Activated CD8-positive, alpha-beta memory T cell treated with anti-CD3 and anti-CD28 coated beads for 4 hours (primary cell): ENCODE data around the gene HIBADH.
"Not testable (repeated sequence)": the region's sequence is repeated elsewhere in the genome, so short reads cannot be mapped to it uniquely, and the experiment has no call there.

Experiments
- DNase-seq, 2 donors: peaks; one replicate each; pipeline ENCODE4 v3.0.0-alpha.2; 2020; ENCODE audit warnings: low read depth in 2 of 2

Gene HIBADH

DNA sequence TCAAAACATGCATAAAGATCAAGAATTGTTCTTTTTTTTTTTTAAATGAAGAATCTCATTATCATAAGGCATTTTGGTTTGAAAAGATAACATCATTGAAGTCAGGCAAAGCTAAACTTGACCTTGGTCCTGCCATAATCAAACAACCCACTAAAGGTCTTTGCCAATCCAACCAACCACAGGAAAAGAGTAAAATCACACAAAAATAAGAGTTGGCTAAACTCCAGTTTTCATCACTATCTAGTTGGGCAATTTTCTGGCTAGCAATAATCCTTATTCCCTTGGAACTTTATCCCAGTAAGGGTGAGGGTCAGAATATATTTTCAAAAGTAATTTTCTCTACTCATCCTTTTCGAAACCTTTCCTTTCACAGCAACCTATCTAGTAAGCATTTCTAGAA, 62.4 kb downstream of the HIBADH start:
- no peak for DNase-seq

DNA sequence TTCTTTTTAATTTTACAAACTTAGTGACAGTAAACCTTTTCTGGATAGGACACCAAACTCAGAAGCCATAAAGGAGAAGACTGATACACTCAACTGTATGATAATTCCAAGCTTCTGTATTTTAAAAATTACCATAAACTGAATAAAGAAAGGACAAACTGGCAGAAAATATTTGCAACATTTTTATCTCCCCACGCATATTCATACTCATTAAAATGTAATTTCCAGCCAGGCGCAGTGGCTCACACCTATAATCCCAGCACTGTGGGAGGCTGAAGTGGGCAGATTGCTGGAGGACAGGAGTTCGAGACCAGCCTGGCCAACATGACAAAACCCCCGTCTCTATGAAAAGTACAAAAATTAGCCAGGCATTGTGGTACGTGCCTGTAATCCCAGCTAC, 67.7 kb downstream of the HIBADH start:
- DNase-seq, result no peak

DNA sequence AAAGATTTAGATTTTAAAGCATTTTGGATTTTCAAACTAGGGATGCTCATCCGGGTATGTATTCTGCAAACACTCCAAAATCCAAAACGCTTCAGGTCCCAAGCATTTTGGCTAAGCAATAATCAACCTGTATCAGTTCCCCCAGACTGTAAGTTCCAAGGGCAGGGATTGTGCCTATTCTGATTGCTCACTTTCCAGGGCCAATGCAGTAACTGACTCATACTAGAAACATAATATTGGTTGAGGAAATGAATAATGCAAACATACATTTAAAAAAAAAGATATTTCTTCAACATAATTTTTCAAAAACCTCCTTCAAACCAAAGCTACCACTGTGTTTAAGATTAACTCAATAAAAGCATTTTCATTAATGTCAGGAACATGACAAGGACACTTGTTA, 69.5 kb downstream of the HIBADH start:
- DNase-seq, result no peak

DNA sequence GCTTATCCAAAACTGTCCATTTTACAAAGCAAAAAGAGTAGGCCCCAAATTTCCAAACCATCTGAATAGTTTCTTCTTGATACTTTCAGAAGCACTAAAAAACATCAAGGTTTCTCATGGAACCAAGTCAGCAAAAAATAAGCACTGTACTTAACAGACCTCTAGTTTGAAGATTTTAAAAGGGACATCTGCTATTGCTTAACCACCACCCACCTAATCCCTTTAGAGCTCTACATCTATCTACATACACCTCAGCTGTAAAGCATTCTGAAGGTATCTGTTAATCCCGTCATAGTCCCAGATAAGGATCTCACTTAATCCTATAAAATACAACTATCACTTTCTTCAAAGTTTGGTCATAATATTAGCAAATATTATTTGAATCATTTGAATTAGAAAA, 72.3 kb downstream of the HIBADH start:
- DNase-seq, result no peak

DNA sequence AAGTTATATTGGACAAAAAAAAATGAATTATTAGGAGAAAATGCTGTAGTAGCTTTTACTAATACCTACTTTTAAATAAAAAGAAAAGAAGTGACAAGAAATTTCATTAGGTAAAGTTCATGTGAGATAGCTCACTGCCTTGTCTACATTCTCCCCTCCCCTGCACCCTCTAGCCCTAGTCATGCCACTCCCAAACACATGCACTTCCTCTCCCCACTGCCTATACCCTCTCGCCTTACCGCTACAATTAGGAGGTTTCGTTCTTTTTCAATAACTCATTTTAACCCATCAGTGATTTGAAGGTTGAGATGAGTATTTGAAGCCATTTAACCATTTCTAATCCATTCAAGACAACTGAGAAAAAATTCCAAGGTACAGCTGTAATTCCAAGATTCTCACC, 75.3 kb downstream of the HIBADH start:
- DNase-seq, result no peak

DNA sequence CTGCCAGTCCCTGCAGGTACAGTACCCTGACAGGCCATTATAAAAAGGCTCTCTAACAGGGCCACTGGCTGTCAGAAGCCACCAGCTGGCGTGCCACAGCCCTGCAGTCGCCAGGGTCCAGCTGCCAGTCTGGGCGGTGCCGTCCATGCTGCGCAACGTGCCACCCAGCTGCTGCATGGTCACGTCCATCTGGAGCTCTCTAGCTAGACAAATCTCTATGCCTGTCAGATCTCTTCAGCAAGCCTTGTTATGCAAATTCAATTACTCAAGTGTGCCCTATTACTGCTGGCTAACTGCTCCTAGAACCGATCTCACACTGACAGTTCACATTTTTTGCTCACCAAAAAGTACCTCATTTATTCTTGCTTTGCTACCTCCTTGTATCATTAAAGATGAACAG, 75.9 kb downstream of the HIBADH start:
- DNase-seq, result no peak

DNA sequence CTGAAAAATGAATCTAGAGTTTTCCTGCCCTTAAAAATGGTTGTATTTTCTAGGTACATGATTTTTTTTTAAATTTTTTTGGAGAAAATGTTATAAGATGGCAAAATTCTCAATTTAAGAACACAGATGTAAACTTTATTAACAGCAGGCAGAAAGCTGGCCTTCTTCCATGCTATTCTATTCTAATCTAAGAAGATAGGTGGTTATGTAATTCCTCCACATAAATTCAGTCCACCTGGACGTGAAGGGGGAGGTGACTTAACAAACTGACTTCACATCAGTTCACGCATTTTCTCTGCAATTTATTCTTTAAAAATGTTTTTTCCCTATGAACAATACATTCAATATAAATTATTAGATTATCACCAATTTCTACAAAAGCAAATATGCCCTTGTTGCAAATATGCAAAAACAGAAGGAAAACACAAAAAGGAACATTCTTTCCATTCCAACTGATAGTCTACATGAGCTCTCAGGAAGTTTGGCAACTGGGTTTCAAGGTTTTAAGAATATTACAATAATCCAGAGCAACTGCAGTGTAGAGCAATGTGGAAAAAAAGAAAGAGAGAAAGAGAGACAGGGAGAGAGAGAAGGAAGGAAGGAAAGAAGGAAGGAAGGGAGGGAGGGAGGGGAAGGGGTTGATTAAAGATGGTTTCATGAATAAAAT, 76.8 kb downstream of the HIBADH start:
- DNase-seq, result no peak

DNA sequence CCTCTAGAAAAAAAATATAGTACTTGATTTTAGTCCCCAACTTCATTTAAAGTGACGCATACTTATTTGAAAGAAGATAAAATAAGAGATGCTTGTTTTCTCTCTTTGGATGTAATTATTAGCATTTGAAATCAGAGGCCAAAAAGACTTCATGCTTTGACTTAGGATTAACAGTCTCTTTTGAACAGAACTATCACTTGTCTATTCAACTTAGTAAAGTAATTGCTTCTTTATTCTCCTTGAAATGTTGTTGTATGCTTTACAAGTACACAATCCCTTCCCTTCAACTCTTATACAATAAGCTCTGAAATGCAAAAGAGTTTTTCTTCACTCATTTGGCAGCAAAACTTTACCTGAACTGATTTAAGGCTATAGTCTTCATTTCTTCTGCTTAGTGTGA, 80.8 kb downstream of the HIBADH start:
- DNase-seq, result no peak

DNA sequence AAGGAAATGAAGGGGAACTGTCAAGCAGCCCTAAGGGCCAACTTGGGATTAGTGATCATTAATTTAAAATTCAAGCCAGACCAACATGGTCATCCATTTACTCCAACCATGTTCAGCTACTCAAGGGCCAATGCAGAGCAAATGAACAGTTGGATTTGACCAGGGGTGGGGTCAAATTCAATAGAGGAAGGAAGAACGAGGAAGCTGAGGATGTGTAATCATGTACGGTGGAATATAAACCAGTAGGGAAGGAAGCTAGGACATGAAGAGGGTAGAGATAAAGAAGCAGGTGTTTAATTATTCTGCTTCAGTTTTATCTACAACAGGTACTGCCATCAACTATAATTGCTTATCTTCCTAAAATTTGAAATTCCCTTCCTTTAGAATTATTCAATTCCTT, 81.6 kb downstream of the HIBADH start:
- no peak for DNase-seq

DNA sequence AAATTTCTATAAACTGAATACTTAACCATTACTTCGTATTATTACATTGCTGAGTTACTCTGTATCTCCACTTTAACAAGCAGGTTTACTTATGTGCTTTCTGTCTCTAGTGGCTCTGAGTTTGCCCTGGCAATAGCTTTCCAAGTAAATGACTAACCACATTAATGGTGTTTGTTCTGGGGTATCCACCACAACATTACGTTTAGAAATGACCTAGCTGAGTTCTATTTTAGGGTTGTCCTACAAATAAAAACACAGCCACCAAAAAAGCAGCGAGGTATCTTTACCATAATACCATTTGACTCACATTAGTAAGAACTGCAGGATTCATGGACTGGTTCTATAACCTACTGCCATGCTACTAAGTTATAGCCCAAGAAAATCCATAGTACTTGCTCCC, 83.1 kb downstream of the HIBADH start:
- no peak for DNase-seq

DNA sequence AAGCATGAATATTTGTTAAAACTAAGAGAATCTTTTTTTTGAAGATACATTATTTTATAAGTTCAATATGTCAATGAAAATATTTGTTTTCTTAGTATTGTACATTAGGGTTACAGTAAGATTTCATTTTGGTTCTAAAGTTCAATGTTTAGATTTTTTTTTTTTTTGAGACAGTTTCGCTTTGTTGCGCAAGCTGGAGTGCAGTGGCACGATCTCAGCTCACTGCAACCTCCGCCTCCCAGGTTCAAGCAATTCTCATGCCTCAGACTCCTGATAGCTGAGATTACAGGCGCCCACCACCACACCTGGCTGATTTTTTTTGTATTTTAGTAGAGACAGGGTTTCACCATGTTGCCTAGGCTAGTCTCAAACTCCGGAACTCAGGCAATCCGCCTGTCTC, 84.5 kb downstream of the HIBADH start:
- not testable (repeated sequence) for DNase-seq

DNA sequence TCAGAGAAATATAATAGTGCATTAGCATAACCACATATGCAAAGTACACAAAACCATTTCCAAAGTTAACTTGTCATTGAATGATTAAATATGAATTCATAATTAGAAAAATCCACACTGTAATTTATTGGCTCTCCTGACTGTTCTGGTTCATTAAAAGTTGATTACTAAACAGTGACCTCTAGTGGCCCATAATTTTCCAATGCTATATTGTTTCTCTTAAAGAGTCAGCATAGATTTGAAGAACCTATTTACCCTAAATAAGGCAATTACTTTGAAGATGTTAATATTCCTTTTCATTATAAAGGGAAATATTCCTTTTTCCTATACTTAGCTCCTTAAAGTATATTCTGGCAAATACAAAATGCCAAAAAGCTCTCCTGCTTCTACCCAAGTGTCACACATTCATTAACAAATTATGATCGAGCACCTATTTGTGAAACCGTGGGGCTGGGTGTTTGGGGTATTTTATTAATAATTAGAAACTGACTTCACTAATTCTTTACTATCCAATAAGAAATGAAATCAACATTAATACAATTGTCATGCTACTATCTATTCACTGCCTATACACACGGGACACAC, 86.2 kb downstream of the HIBADH start:
- DNase-seq, result no peak

DNA sequence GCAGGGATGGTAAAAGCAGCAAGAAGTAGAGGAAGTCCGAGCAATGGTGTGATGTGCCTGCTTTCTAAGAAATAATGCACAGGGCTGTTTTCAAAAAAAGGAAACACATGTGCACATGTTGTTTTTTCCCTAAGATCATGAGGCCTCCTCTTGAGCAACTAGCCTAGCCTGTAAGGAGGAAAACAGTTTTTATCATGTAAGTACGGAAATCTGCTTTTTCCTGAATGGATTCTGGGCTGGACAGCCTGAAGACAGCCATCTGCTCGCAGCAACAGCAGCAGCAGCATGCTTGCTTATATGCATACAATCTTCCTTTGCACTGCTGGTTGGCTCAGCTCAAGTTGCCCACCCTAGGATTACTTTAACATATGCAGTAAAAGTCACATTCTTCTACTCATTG, 87.1 kb downstream of the HIBADH start:
- DNase-seq, result no peak

DNA sequence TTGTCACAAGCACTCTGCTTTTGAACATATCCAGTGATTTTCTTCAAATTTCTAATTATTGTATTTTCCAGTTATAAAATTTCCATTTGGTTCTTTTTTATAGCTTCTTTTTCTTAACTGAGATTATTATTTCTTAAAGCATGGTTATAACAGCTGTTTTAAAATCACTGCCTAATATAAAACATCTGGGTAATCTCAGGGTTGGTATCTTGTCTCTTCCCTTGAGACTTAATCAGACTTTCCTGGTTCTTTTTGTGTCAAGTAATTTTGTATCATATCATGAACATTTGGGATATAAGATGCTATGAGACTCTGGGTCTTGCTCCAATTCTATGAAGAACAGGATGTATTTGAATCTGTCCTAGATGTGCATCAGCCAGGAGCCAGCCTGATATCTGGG, 93.6 kb downstream of the HIBADH start:
- DNase-seq, result no peak

DNA sequence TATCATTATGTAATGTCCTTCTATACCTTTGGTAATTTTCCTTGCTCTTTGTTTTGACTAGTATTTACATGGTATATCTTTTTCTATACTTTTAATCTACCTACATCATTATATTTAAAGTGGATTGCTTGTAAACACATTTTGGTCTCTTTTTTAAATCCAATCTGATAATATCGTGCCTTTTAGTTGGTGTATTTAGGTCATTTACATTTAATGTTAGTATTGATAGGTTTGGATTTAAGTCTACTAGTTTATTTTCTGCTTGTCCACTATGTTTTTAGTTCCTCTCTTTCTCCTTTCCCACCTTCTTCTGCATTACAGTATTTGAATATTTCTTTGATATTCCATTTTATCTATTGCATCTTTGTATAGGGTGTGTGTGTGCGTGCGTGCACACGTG, 95.4 kb downstream of the HIBADH start:
- DNase-seq, result no peak

DNA sequence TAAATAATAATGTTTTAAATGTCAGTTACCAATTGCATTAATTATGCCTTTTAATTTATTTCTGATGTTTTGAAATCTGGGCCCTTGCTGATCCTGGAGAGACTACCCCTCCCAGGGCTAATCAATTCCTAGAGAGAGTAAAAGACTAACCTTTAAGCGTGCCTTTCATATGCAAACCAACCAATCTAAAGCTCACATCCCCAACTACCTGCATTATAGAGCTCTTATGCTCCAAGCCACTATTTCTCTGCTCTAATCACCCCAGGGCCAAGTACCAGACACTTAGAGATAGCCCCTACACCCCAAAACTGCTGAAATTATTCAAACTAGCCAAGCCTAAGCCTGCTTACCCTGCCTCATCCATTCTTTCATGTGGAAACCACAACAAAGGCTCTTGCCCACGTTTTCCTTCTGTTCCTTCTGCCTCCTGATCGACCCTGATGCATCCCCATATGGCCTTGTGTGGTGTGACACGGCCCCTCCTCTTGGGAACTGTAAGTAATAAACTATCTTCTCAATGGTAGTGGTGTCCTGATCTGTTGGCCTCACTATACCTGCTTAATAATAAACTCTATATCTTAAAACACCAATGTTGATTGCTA, 97.7 kb downstream of the HIBADH start:
- DNase-seq, result no peak

DNA sequence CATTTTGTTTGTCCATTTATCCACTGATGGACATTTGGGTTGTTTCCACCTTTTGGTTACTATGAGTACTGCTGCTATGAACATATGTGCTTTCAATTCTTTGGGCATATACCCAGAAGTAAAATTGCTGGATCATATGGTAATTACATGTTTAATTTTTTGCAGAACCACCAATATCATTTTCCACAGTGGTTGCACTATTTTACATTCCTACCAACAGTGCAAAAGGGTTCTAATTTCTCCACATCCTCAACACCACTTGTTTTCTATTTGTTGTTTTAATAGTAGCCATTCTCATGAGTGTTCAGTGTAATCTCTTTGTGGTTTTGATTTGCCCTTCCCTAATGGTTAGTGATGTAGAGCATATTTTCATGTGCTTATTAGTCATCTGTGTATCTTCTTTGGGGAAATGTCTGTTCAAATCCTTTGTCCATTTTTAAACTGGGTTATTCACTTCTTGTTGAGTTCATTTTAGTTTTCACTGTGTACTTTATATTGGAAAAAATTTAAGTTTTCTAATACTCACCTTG, 101.9 kb downstream of the HIBADH start:
- DNase-seq, result no peak

DNA sequence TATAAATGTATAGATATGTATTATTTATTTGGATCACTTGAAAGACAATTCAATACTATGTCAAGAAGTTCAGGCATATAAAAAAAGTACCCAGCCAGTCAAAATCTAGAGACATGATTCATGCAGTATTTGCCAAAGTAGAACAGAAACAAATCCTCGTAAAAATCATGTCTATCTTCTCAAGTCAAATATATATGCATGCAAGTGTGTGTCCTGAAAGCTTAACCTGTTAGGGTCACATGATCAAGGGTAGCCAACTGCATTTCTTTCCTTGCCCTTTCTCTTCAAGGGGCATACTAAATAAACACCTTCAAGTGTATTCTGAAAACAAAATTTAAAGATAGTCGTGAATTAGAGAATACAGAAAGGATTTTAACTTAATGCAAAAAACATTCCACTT, 107.0 kb downstream of the HIBADH start:
- DNase-seq, result no peak

DNA sequence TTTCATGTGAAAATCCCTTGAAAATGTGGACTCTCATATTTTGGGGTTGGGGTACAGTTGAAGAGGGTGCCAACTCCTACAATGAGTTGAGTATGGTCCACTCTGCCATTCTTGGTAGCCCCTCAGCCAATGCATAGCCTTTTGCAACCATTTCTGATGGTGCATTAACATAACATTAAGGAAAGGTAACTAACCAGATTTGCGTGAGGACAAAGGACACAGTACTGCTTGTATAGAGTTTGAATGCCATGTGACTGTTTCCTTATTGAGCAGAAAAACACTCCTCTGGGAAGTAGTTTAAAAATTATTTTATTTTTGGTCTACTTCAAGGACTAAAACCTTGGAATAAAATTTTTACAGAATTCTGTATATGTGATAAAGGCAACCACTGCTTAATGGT, 107.9 kb downstream of the HIBADH start:
- DNase-seq, result no peak

DNA sequence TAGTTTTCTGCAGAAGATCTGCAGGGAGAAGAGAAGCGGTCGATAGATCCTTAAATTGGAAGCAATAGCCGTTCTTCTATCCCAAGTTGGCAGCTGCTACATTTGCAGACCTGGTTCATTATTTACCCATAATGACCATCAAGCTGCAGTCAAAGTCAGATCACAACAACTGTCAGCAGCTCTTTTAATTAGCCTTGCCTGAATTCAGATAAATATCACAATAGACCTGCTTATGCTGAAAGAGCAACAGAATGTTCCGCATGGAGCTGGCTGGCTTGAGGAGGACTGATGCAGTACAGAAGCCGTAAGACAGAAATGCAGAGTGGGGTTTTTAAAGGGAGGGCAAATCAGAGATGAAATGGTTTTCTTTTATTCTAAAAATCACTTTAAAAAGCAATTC, 109.4 kb downstream of the HIBADH start:
- no peak for DNase-seq

DNA sequence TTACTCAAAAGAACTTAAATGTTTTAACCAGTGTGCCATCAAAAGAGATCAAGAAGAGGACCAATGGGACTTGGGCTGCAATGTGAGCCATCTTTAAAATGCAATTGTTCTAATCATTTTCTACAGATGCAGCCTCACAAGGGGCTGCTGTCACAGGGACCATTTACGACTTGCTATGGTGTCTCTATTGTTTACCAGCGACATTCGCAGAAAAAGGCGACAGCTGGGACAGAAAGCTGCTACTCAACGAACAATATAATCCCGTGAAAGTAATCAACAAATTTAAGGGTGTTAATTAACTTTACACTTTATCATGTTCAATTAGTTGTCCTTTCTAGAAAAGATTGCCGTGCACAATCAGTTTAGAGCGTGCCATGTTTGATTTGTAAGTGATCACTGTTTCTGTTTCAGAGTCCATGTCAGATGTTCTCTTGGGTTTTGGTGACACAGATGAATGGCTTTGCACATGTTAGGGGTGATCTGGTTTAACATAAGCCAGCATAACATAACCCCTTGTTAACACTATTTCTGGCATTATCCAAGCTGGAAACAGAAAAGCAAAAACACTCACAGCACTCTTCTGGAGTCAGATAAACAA, 110.8 kb downstream of the HIBADH start:
- DNase-seq, result no peak

DNA sequence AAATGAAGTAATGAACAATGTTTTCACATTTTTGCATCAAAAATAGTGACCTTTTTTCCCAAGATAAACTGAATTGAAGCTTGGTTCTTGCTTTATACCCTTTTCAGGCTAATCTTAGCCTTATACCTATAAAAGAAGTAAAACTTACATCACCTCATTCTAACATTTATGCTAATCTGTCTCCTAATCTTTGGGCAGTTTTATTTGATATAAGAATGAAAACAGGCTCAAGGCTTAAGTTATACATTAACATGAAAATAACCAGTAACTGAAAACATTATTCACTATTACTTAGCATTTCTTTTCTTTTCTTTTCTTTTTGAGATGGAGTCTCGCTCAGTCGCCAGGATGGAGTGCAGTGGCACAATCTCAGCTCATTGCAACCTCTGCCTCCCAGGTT, 113.1 kb downstream of the HIBADH start:
- DNase-seq, result no peak

DNA sequence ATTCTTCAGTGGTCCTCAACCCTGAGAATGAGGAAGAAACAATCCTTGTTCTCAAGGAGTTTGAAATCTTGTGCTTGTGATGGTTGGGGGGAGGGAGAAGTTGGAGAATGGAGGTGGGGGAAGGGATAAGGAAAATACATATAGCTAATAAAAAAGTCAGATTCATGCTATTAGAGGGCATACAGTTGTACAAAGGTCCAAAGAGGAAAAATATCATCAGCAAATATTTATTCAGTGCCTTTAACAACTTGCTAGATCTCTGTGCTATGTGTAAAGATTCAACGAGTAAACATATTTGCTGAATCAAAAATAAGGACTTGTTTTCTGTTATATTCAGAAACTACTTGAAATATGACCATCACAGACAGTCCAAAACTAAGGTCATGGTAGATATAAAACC, 114.4 kb downstream of the HIBADH start:
- DNase-seq, result no peak
